WTC11 (cell line): ENCODE data around the gene TAC1. TPM values are rescaled to one million over a fixed set of nuclear protein-coding genes. Genes with fewer than 3 reads are reported as not detected.

Source experiments
- ATAC-seq: fragments of 200-7000 bp; cut with Tn5 transposase; 2 replicates; pipeline ENCODE4 v1.10.0; 2021; ENCODE audit warnings: mild to moderate bottlenecking, moderate library complexity
- CTCF ChIA-PET: fragments of 300-600 bp; sonication (Branson Sonifier 250); formaldehyde crosslinking; loops from one replicate; lab custom pipeline; 2021; ENCODE audit warnings: antibody characterized with exemption; lab: Charles Lee
- POLR2A ChIA-PET: fragments of 350-600 bp; sonication (Branson Sonifier 250); formaldehyde crosslinking; loops from one replicate; lab custom pipeline; 2021; ENCODE audit warnings: antibody characterized with exemption; lab: Charles Lee
- DNase-seq: peaks from one replicate; pipeline ENCODE4 v3.0.0; 2021; ENCODE audit warnings: low spot score
- H3K27ac Mint-ChIP-seq: 2 replicates; pipeline ENCODE4 v1.8.0; 2021; ENCODE audit warnings: mixed read lengths
- H3K27me3 Mint-ChIP-seq: 2 replicates; pipeline ENCODE4 v1.8.0; 2021; ENCODE audit warnings: low read depth, mild to moderate bottlenecking, moderate library complexity, mixed read lengths
- H3K36me3 Mint-ChIP-seq: 2 replicates; pipeline ENCODE4 v1.8.0; 2021; ENCODE audit warnings: mixed read lengths
- H3K4me1 Mint-ChIP-seq: 2 replicates; pipeline ENCODE4 v1.8.0; 2022; ENCODE audit warnings: mixed read lengths
- H3K4me3 Mint-ChIP-seq: 2 replicates; pipeline ENCODE4 v1.8.0; 2021; ENCODE audit warnings: mild to moderate bottlenecking, moderate library complexity, mixed read lengths
- H3K9me3 Mint-ChIP-seq: 2 replicates; pipeline ENCODE4 v1.8.0; 2021; ENCODE audit warnings: mixed read lengths
- CBFB ChIP-seq: sonication (generic); formaldehyde crosslinking; IDR thresholded peaks from 2 replicates; pipeline ENCODE4 v1.8.1; 2022; ENCODE audit warnings: mild to moderate bottlenecking, low read depth, missing genetic modification reagents
- CREB1 ChIP-seq: sonication (generic); formaldehyde crosslinking; IDR thresholded peaks from 2 replicates; pipeline ENCODE4 v1.8.0; 2023; ENCODE audit warnings: mild to moderate bottlenecking, missing genetic modification reagents
- ETV6 ChIP-seq: sonication (generic); formaldehyde crosslinking; IDR thresholded peaks from 2 replicates; pipeline ENCODE4 v1.8.1; 2022; ENCODE audit warnings: mild to moderate bottlenecking, missing genetic modification reagents
- FOXP1 ChIP-seq: sonication (generic); formaldehyde crosslinking; IDR thresholded peaks from 2 replicates; pipeline ENCODE4 v1.8.0; 2022; ENCODE audit warnings: missing genetic modification reagents, mild to moderate bottlenecking, moderate library complexity, borderline replicate concordance
- GABPB1 ChIP-seq: sonication (generic); formaldehyde crosslinking; IDR thresholded peaks from 2 replicates; pipeline ENCODE4 v1.8.1; 2023; ENCODE audit warnings: mild to moderate bottlenecking, missing genetic modification reagents
- GRHL2 ChIP-seq: fragments of 250-450 bp; sonication (Bioruptor Pico); IDR thresholded peaks from 2 replicates; pipeline ENCODE4 v1.8.0; 2022; ENCODE audit warnings: mild to moderate bottlenecking, moderate library complexity; ENCODE audit not compliant: insufficient replicate concordance, severe bottlenecking
- GTF2I ChIP-seq: fragments of 250-450 bp; sonication (Bioruptor Pico); conservative IDR thresholded peaks from 2 replicates; pipeline ENCODE4 v1.4.0; 2021; ENCODE audit warnings: mild to moderate bottlenecking
- HMGA2 ChIP-seq: fragments of 250-450 bp; sonication (Bioruptor Pico); IDR thresholded peaks from 2 replicates; pipeline ENCODE4 v1.4.0; 2021; ENCODE audit warnings: mild to moderate bottlenecking, moderate library complexity
- MYBL2 ChIP-seq: sonication (generic); formaldehyde crosslinking; IDR thresholded peaks from 2 replicates; pipeline ENCODE4 v1.8.1; 2023; ENCODE audit warnings: mild to moderate bottlenecking, moderate library complexity, missing genetic modification reagents
- NR3C1 ChIP-seq: sonication (generic); formaldehyde crosslinking; conservative IDR thresholded peaks from 2 replicates; pipeline ENCODE4 v1.8.1; 2023; ENCODE audit warnings: low read depth, mild to moderate bottlenecking, missing genetic modification reagents
- OVOL2 ChIP-seq: fragments of 250-450 bp; sonication (Bioruptor Pico); IDR thresholded peaks from 2 replicates; pipeline ENCODE4 v1.9.0; 2021; ENCODE audit warnings: mild to moderate bottlenecking, borderline replicate concordance
- RORB ChIP-seq: fragments of 250-450 bp; sonication (Bioruptor Pico); IDR thresholded peaks from 2 replicates; pipeline ENCODE4 v1.9.0; 2021; ENCODE audit warnings: mild to moderate bottlenecking
- SOX15 ChIP-seq: fragments of 250-450 bp; sonication (Bioruptor Pico); IDR thresholded peaks from 2 replicates; pipeline ENCODE4 v1.9.0; 2021; ENCODE audit warnings: mild to moderate bottlenecking
- SP1 ChIP-seq: sonication (generic); formaldehyde crosslinking; conservative IDR thresholded peaks from 2 replicates; pipeline ENCODE4 v1.8.1; 2022; ENCODE audit warnings: missing genetic modification reagents
- TP53 ChIP-seq: sonication (generic); formaldehyde crosslinking; IDR thresholded peaks from 2 replicates; pipeline ENCODE4 v1.8.1; 2023; ENCODE audit warnings: mild to moderate bottlenecking, missing genetic modification reagents
- total RNA-seq: library from RNA; stranded (reverse); gene quantifications from 3 replicates; pipeline ENCODE4 v1.2.3, GENCODE V29; 2021
- TF ChIP-seq, protein P1 (sequence below): fragments of 200-600 bp; IDR thresholded peaks from 2 replicates; pipeline ENCODE4 v1.8.0; 2022; ENCODE audit warnings: antibody characterized with exemption
- TF ChIP-seq, protein P2 (sequence below): sonication (generic); formaldehyde crosslinking; IDR thresholded peaks from 2 replicates; pipeline ENCODE4 v1.8.1; 2022; ENCODE audit warnings: mild to moderate bottlenecking, moderate library complexity, missing genetic modification reagents
- TF ChIP-seq, protein P3 (sequence below): fragments of 250-450 bp; sonication (Bioruptor Pico); IDR thresholded peaks from 2 replicates; pipeline ENCODE4 v1.8.0; 2021; ENCODE audit warnings: mild to moderate bottlenecking
- TF ChIP-seq, protein P4 (sequence below): sonication (generic); formaldehyde crosslinking; IDR thresholded peaks from 2 replicates; pipeline ENCODE4 v1.8.1; 2023; ENCODE audit warnings: mild to moderate bottlenecking, missing genetic modification reagents, borderline replicate concordance

TAC1 gene
- total RNA-seq, 1 experiment from 2014 or later = 0.42 TPM

DNA sequence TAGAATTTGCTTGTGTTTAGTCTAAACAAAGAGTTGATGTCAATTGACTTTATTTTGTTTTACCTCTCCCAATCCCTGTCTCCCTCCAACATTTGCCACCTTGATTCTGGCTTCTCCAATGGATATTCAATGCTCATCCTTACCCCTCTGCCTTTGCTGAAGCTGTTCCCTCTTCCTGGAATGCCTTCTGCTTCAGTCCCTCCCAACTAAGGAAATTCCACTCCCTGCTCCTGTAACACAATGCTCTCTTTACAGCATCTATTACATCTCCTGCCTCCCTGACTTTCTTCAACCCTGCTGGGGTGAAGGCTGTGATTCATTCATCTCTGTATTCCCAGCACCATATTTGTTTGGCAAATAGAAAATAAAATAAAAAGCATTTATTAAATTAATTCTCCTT, 34.5 kb upstream of the TAC1 start:
- POLR2A ChIA-PET = interaction anchor here (0.6 kb wide), 1 partner anchor 15 kb away, joined by 4 read pairs; no protein-coding TSS in a partner anchor
- ATAC-seq = peak; percentile 69

DNA sequence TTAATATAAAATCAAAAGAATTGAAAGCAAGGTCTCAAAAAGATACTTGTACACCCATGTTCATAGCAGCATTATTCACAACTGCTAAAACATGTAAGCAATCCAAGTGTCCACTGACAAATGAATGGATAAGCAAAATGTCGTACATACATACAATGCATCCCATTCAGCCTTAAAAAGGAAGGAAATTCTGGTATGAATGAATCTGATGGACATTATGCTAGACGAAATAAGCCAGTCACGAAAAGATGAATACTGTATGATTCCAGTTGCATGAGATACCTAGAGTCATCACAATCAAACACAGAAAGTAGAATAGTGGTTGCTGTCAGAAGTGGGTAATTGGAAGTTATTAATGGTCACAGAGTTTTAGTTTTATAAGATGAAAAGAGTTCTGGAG, 9.5 kb upstream of the TAC1 start:
- Mint-ChIP-seq H3K4me3 (no peak overlapping the region), H3K27ac (no peak overlapping the region), H3K36me3 (no peaks in the 10 kb centered on the region), H3K27me3 (peaks cover 5% of the 10 kb centered on the region; the same call in 1 of the 2 replicates), H3K4me1 (no peaks in the 10 kb centered on the region), H3K9me3 (peaks cover 10% of the 10 kb centered on the region)
- TF ChIP-seq MYBL2 = no peak
- TF ChIP-seq, protein P1, sequence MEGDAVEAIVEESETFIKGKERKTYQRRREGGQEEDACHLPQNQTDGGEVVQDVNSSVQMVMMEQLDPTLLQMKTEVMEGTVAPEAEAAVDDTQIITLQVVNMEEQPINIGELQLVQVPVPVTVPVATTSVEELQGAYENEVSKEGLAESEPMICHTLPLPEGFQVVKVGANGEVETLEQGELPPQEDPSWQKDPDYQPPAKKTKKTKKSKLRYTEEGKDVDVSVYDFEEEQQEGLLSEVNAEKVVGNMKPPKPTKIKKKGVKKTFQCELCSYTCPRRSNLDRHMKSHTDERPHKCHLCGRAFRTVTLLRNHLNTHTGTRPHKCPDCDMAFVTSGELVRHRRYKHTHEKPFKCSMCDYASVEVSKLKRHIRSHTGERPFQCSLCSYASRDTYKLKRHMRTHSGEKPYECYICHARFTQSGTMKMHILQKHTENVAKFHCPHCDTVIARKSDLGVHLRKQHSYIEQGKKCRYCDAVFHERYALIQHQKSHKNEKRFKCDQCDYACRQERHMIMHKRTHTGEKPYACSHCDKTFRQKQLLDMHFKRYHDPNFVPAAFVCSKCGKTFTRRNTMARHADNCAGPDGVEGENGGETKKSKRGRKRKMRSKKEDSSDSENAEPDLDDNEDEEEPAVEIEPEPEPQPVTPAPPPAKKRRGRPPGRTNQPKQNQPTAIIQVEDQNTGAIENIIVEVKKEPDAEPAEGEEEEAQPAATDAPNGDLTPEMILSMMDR = no peak
- TF ChIP-seq RORB (CRISPR knock-in tag) = no peak
- TF ChIP-seq GABPB1 (CRISPR knock-in tag) = no peak
- no peak for TF ChIP-seq FOXP1 (CRISPR knock-in tag)
- TF ChIP-seq NR3C1 (CRISPR knock-in tag) = no peak
- TF ChIP-seq, protein P2, sequence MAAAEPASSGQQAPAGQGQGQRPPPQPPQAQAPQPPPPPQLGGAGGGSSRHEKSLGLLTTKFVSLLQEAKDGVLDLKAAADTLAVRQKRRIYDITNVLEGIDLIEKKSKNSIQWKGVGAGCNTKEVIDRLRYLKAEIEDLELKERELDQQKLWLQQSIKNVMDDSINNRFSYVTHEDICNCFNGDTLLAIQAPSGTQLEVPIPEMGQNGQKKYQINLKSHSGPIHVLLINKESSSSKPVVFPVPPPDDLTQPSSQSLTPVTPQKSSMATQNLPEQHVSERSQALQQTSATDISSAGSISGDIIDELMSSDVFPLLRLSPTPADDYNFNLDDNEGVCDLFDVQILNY (CRISPR knock-in tag) = no peak
- TF ChIP-seq CREB1 (CRISPR knock-in tag) = no peak
- no peak for TF ChIP-seq GRHL2 (CRISPR knock-in tag)
- no peak for TF ChIP-seq SOX15 (CRISPR knock-in tag)
- ChIA-PET CTCF (no interaction called here), POLR2A (no interaction called here)
- ATAC-seq = no peak
- no peak for DNase-seq

More for the DNA sequence above, 34.5 kb upstream of the TAC1 start:
- Mint-ChIP-seq H3K27me3 (no peaks in the 10 kb centered on the region), H3K4me3 (no peak overlapping the region), H3K36me3 (no peaks in the 10 kb centered on the region), H3K9me3 (peaks cover 6% of the 10 kb centered on the region), H3K27ac (0 out of 2 replicates have a peak overlapping the region, but pooled peaks have one; percentile 2), H3K4me1 (no peaks in the 10 kb centered on the region)
- CTCF ChIA-PET = no interaction called here
- TF ChIP-seq GTF2I (CRISPR knock-in tag) (no peak), OVOL2 (CRISPR knock-in tag) (no peak)
- DNase-seq = no peak

DNA sequence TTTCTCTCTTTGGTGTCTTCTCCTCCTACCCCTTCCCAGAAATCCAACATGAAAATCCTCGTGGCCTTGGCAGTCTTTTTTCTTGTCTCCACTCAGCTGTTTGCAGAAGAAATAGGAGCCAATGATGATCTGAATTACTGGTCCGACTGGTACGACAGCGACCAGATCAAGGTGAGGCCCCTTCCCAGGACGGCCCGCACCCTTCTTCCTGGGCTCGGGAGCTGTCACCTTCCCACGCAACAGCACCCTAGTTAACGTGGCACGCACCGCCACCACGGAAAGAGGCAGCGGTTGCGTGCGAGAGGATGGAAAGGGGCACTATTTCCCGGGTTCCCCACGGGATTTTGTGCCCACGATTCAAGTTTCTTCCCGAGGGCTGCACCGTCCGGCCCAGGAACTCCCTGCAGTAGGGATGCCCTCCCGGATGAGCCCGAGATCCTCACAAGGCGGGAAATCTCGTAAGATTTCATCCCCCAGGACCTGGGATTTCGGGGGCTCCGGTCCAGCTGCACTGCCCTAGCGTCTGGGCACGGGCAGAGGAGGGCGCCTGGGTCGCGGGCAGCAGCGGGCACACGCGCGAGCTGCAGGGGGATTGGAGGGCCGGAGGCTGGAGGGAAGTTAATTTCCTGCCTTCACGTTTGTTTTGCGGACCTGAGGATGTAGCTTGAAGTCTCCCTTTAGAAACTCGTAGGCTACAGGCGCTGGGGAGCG, 834 bp downstream of the TAC1 start:
- peak overlapping the region; percentile 85 for H3K4me3 Mint-ChIP-seq
- H3K27ac Mint-ChIP-seq = no peak overlapping the region

More for the DNA sequence above, 834 bp downstream of the TAC1 start:
- peak; percentile 37 for ATAC-seq
- ChIA-PET POLR2A (no interaction called here), CTCF (no interaction called here)
- H3K9me3 Mint-ChIP-seq = no peaks in the 10 kb centered on the region
- TF ChIP-seq, protein P3, sequence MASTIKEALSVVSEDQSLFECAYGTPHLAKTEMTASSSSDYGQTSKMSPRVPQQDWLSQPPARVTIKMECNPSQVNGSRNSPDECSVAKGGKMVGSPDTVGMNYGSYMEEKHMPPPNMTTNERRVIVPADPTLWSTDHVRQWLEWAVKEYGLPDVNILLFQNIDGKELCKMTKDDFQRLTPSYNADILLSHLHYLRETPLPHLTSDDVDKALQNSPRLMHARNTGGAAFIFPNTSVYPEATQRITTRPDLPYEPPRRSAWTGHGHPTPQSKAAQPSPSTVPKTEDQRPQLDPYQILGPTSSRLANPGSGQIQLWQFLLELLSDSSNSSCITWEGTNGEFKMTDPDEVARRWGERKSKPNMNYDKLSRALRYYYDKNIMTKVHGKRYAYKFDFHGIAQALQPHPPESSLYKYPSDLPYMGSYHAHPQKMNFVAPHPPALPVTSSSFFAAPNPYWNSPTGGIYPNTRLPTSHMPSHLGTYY (CRISPR knock-in tag) = 0 out of 2 replicates have a peak, but pooled peaks have one; percentile 39
- 0 out of 2 replicates have a peak, but pooled peaks have one; percentile 14 for TF ChIP-seq CBFB
- peak; percentile 44; the same call in 1 of the 2 replicates for TF ChIP-seq ETV6 (CRISPR knock-in tag)
- TF ChIP-seq, protein P4, sequence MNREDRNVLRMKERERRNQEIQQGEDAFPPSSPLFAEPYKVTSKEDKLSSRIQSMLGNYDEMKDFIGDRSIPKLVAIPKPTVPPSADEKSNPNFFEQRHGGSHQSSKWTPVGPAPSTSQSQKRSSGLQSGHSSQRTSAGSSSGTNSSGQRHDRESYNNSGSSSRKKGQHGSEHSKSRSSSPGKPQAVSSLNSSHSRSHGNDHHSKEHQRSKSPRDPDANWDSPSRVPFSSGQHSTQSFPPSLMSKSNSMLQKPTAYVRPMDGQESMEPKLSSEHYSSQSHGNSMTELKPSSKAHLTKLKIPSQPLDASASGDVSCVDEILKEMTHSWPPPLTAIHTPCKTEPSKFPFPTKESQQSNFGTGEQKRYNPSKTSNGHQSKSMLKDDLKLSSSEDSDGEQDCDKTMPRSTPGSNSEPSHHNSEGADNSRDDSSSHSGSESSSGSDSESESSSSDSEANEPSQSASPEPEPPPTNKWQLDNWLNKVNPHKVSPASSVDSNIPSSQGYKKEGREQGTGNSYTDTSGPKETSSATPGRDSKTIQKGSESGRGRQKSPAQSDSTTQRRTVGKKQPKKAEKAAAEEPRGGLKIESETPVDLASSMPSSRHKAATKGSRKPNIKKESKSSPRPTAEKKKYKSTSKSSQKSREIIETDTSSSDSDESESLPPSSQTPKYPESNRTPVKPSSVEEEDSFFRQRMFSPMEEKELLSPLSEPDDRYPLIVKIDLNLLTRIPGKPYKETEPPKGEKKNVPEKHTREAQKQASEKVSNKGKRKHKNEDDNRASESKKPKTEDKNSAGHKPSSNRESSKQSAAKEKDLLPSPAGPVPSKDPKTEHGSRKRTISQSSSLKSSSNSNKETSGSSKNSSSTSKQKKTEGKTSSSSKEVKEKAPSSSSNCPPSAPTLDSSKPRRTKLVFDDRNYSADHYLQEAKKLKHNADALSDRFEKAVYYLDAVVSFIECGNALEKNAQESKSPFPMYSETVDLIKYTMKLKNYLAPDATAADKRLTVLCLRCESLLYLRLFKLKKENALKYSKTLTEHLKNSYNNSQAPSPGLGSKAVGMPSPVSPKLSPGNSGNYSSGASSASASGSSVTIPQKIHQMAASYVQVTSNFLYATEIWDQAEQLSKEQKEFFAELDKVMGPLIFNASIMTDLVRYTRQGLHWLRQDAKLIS (CRISPR knock-in tag) = 0 out of 2 replicates have a peak, but pooled peaks have one; percentile 22
- TF ChIP-seq SP1 = 0 out of 2 replicates have a peak, but pooled peaks have one; percentile 22
- TF ChIP-seq TP53 (CRISPR knock-in tag) = no peak
- no peak for TF ChIP-seq HMGA2 (CRISPR knock-in tag)
- no peaks in the 10 kb centered on the region for H3K36me3 Mint-ChIP-seq
- peaks cover 29% of the 10 kb centered on the region for H3K4me1 Mint-ChIP-seq
- H3K27me3 Mint-ChIP-seq = peaks cover 84% of the 10 kb centered on the region
- DNase-seq = peak; percentile 20
